DOHH2 (cell line): ENCODE results near the gene PKD1L1.

Experiments used
- EZH2phosphoT487 ChIP-seq: fragments of 200-600 bp; sonication (generic); IDR thresholded peaks from 2 replicates; pipeline ENCODE4 v1.6.1; 2017; ENCODE audit warnings: borderline replicate concordance, mild to moderate bottlenecking, antibody characterized with exemption, low read length, moderate library complexity, mixed read lengths
- TF ChIP-seq, protein P1 (sequence below): fragments of 200-600 bp; sonication (generic); IDR thresholded peaks from one replicate; pipeline ENCODE4 v1.5.1; 2014; ENCODE audit warnings: antibody characterized with exemption, mild to moderate bottlenecking, low read depth, low read length; ENCODE audit not compliant: poor library complexity, severe bottlenecking

DNA sequence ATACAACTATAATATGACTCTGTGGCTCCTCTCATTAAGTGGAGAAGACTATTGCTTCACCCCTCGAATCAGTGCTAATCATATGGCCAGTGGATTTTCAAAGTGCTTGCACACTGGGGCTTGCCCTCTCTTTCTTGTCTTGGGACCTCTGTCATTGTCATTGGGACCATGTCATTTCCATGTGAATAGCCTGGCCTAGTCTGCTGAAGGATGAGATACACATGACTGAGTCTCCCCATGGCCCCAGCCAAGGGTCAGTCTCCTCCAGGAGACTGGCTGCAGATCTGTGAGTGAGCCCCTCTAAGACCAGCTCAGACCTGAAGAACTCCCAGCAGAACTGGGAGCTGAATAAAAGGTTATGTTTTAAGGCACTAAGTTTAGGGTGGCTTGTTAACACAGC is 39.5 kb downstream of the PKD1L1 start:
- TF ChIP-seq, protein P1, sequence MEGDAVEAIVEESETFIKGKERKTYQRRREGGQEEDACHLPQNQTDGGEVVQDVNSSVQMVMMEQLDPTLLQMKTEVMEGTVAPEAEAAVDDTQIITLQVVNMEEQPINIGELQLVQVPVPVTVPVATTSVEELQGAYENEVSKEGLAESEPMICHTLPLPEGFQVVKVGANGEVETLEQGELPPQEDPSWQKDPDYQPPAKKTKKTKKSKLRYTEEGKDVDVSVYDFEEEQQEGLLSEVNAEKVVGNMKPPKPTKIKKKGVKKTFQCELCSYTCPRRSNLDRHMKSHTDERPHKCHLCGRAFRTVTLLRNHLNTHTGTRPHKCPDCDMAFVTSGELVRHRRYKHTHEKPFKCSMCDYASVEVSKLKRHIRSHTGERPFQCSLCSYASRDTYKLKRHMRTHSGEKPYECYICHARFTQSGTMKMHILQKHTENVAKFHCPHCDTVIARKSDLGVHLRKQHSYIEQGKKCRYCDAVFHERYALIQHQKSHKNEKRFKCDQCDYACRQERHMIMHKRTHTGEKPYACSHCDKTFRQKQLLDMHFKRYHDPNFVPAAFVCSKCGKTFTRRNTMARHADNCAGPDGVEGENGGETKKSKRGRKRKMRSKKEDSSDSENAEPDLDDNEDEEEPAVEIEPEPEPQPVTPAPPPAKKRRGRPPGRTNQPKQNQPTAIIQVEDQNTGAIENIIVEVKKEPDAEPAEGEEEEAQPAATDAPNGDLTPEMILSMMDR = no peak
- no peak for TF ChIP-seq EZH2phosphoT487
